ENCODE results near the gene AOPEP. TPM values are rescaled to one million over a fixed set of nuclear protein-coding genes. Genes with fewer than 3 reads are reported as not detected.
A peak's percentile ranks its signal among the peaks of the same experiment; 100 is the strongest.

Gene AOPEP
- total RNA-seq, 1 experiment from 2014 or later, result 15.0 TPM

DNA sequence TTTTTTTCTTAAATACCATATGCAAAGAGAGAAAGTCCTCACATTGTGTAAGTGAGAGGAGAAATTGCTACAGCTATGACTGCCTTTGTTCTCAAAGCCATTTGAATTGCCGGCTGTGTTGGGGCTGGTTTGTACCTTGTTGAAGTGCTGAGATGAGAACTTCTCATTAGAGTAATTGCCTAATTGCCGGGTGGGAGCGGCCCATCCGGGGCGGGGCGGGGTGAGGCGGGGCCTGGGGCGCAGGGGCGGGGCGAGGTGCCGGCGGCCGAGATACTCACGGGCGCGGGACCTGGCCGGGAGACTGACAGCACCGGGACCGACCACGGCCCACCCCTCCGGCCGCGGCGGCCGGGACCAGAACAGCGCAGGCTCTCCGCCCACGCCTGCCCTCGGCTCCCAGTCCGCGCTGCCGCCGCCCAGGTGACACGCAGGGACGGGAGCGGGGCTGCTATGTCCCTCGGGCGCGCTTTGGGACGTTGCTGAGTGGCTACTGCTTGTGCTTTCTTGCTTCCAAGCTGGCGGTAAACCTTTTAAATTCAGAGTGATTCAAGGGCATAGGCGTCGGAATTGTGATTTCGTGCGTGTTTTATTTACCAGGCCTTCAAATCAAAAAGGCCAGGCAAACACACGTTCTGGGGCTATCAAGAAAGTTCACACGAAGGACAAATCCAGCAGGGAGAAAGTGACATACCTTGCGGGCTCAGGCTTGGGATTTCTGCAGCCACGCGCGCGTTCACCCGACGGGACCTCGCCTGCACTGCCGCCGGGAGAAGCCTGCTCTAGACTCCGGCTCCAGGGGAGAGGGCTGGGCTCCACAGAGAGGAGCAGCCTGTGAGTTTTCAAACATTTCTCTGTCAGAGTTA is 322.0 kb downstream of the AOPEP start:
- H3K9ac ChIP-seq (ENCODE audit: extremely low read depth, insufficient read length, low read length), result peak overlapping the region; percentile 10
- no peak overlapping the region for H4K5ac ChIP-seq (ENCODE audit: insufficient read length, low read depth, low read length)
- no peak overlapping the region for H3K56ac ChIP-seq (ENCODE audit: insufficient read length, low read depth, low read length)
- no peaks in the 10 kb centered on the region for H3K79me1 ChIP-seq (ENCODE audit: insufficient read depth, low read depth, low read length, poor library complexity, severe bottlenecking)
- Mint-ChIP-seq H3K27ac (no peak overlapping the region), H3K4me3 (peak overlapping the region; percentile 61 to 83), H3K27me3 (ENCODE audit: low read depth) (peaks cover 40% of the 10 kb centered on the region), H3K9me3 (no peaks in the 10 kb centered on the region), H3K4me1 (peaks cover 33 to 41% of the 10 kb centered on the region in 2 experiments), H3K36me3 (ENCODE audit: insufficient read depth in 1 of 3, low read depth in 3 of 3) (no peaks in the 10 kb centered on the region)
- no peak overlapping the region for H3K27ac ChIP-seq (ENCODE audit: insufficient read length, low read depth, low read length)
- no peak overlapping the region for H2BK120ac ChIP-seq (ENCODE audit: low read depth, low read length, poor library complexity, severe bottlenecking)
- H2BK12ac ChIP-seq (ENCODE audit: insufficient read length, low read depth, low read length), result no peak overlapping the region
- peak; percentile 79 for DNase-seq
- H2BK5ac ChIP-seq (ENCODE audit: insufficient read length, low read length), result no peak overlapping the region
- peak overlapping the region; percentile 67 for H2AFZ ChIP-seq (ENCODE audit: low read length)
- H3T11ph ChIP-seq (ENCODE audit: low read length), result no peak overlapping the region
- H3K4me1 ChIP-seq (ENCODE audit: insufficient read depth, low read length), result peaks cover 2% of the 10 kb centered on the region; the same call in 1 of the 2 replicates
- peaks cover 5% of the 10 kb centered on the region for H3K23me2 ChIP-seq (ENCODE audit: insufficient read length, low read depth, low read length, poor library complexity, severe bottlenecking)
- peak overlapping the region; percentile 93 for H3K4me2 ChIP-seq (ENCODE audit: insufficient read depth, insufficient read length, low read length)
- H4K8ac ChIP-seq (replicated peaks; ENCODE audit: insufficient read length, low read depth, low read length), result no peak overlapping the region
- TF ChIP-seq, protein P1, sequence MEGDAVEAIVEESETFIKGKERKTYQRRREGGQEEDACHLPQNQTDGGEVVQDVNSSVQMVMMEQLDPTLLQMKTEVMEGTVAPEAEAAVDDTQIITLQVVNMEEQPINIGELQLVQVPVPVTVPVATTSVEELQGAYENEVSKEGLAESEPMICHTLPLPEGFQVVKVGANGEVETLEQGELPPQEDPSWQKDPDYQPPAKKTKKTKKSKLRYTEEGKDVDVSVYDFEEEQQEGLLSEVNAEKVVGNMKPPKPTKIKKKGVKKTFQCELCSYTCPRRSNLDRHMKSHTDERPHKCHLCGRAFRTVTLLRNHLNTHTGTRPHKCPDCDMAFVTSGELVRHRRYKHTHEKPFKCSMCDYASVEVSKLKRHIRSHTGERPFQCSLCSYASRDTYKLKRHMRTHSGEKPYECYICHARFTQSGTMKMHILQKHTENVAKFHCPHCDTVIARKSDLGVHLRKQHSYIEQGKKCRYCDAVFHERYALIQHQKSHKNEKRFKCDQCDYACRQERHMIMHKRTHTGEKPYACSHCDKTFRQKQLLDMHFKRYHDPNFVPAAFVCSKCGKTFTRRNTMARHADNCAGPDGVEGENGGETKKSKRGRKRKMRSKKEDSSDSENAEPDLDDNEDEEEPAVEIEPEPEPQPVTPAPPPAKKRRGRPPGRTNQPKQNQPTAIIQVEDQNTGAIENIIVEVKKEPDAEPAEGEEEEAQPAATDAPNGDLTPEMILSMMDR (conservative IDR thresholded peaks at IDR 0.05), result no peak
- WGBS (ENCODE audit: extremely low coverage, insufficient read length, low lambda C conversion rate), result no CpG with 5 or more reads among the region's 58 CpGs
- H2AK5ac ChIP-seq (ENCODE audit: insufficient read length, low read length), result no peak overlapping the region
- H2BK15ac ChIP-seq (ENCODE audit: low read depth, low read length), result no peak overlapping the region
- no peaks in the 10 kb centered on the region for H3K27me3 ChIP-seq (ENCODE audit: insufficient read depth, low read length)
- no peaks in the 10 kb centered on the region for H4K20me1 ChIP-seq (ENCODE audit: control insufficient read depth, insufficient read depth, insufficient read length)
- H3K23ac ChIP-seq (ENCODE audit: insufficient read length, low read depth, low read length), result no peak overlapping the region
- no peak overlapping the region for H4K91ac ChIP-seq (ENCODE audit: insufficient read length, low read depth, low read length)
- no peak overlapping the region for H3K18ac ChIP-seq (ENCODE audit: insufficient read length, low read depth, low read length)
- H2BK20ac ChIP-seq (ENCODE audit: low read depth, low read length, poor library complexity, severe bottlenecking), result no peak overlapping the region
- H3K4ac ChIP-seq (ENCODE audit: low read depth, low read length), result no peak overlapping the region
- no peak overlapping the region for H3K14ac ChIP-seq (ENCODE audit: insufficient read depth, low read length)
- no peaks in the 10 kb centered on the region for H3K9me3 ChIP-seq (ENCODE audit: control insufficient read depth, low read depth, low read length)
- H3K79me2 ChIP-seq (ENCODE audit: insufficient read depth, low read length), result no peaks in the 10 kb centered on the region
